Panc1 (cell line): ENCODE data around the gene ZNF692. TPM values are rescaled to one million over a fixed set of nuclear protein-coding genes. Genes with fewer than 3 reads are reported as not detected.

Experiments
- ATAC-seq: fragments of 200-7000 bp; cut with Tn5 transposase; 2 replicates; pipeline ENCODE4 v1.9.1; 2020; ENCODE audit warnings: mild to moderate bottlenecking, moderate library complexity
- BruUV-seq: library from RNA; stranded (reverse); fragments of 400-500 nt; replicated peaks from 2 replicates; lab custom pipeline; 2021; lab: Mats Ljungman, UMichigan
- CTCF ChIA-PET: fragments of 300-600 bp; sonication (Branson Sonifier 250); formaldehyde crosslinking; loops from one replicate; lab custom pipeline; 2022; ENCODE audit warnings: antibody characterized with exemption; lab: Charles Lee
- POLR2A ChIA-PET: fragments of 300-600 bp; sonication (Branson Sonifier 250); formaldehyde crosslinking; loops from one replicate; lab custom pipeline; 2022; ENCODE audit warnings: antibody characterized with exemption; lab: Charles Lee
- DNase-seq: peaks from one replicate; pipeline ENCODE4 v3.0.0-alpha.2; 2010; ENCODE audit warnings: low read depth, low spot score
- H3K27ac ChIP-seq: 2 replicates; pipeline ENCODE4 v1.5.1; 2011; ENCODE audit warnings: mild to moderate bottlenecking, low read length, inconsistent platforms
- H3K27me3 ChIP-seq: fragments of 200-500 bp; sonication (Bioruptor generic); 2 replicates; pipeline ENCODE4 v1.6.0; 2014; ENCODE audit warnings: low read length, inconsistent platforms; ENCODE audit not compliant: control insufficient read depth, insufficient read depth
- H3K36me3 ChIP-seq: fragments of 200-500 bp; sonication (Bioruptor generic); 2 replicates; pipeline ENCODE4 v1.5.1; 2014; ENCODE audit warnings: inconsistent platforms, mild to moderate bottlenecking, low read length, moderate library complexity; ENCODE audit not compliant: control insufficient read depth, insufficient read depth
- H3K4me1 ChIP-seq: 2 replicates; pipeline ENCODE4 v1.5.1; 2011; ENCODE audit warnings: inconsistent platforms, mild to moderate bottlenecking, low read length, moderate library complexity; ENCODE audit not compliant: control insufficient read depth, insufficient read depth
- H3K4me3 ChIP-seq, 2 experiments: 2 replicates each; pipeline ENCODE4 v1.5.1; 2011 to 2012; ENCODE audit warnings: low read depth in 2 of 2, low read length in 2 of 2, mild to moderate bottlenecking in 2 of 2, inconsistent platforms in 1 of 2, moderate library complexity in 1 of 2
- H3K9me3 ChIP-seq: fragments of 200-500 bp; sonication (Bioruptor generic); 2 replicates; pipeline ENCODE4 v1.5.1; 2014; ENCODE audit warnings: low read depth, mild to moderate bottlenecking, inconsistent platforms, low read length, moderate library complexity; ENCODE audit not compliant: control insufficient read depth, insufficient read depth
- CTCF ChIP-seq: fragments of 450-650 bp; IDR thresholded peaks from 2 replicates; pipeline ENCODE4 v1.5.1; 2017; ENCODE audit warnings: mild to moderate bottlenecking
- POLR2AphosphoS5 ChIP-seq: IDR thresholded peaks from 2 replicates; pipeline ENCODE4 v1.6.1; 2012; ENCODE audit warnings: mild to moderate bottlenecking, low read depth, low read length, moderate library complexity
- REST ChIP-seq, 2 experiments: IDR thresholded peaks; 2 replicates each; pipeline ENCODE4 v1.6.1; 2011 to 2012; ENCODE audit warnings: low read depth in 2 of 2, control low read depth in 1 of 2, low read length in 1 of 2, mild to moderate bottlenecking in 1 of 2, moderate library complexity in 1 of 2; ENCODE audit not compliant: insufficient read depth in 1 of 2
- SIN3A ChIP-seq: IDR thresholded peaks from 2 replicates; pipeline ENCODE4 v1.6.1; 2012; ENCODE audit warnings: low read depth, mild to moderate bottlenecking, low read length, moderate library complexity, borderline replicate concordance; ENCODE audit not compliant: insufficient read depth
- TCF7L2 ChIP-seq: IDR thresholded peaks from 2 replicates; pipeline ENCODE4 v1.6.1; 2011; ENCODE audit warnings: mild to moderate bottlenecking, low read depth, low read length, inconsistent platforms
- in situ Hi-C: cut with HindIII; loops from 2 replicates; pipeline ENCODE4 v1.10.0; 2016; ENCODE audit warnings: low sequenced_read_pairs, low pct_unique_long_range_greater_than_20kb
- intact Hi-C: fragments of 100-400 bp; cut with micrococcal nuclease; formaldehyde crosslinking; loops from one replicate; pipeline ENCODE4 v1.10.0; 2022; ENCODE audit not compliant: unreplicated experiment
- total RNA-seq: library from RNA; stranded (reverse); gene quantifications from one replicate; pipeline ENCODE4 v1.2.1, GENCODE V29; 2021; ENCODE audit not compliant: unreplicated experiment

ZNF692 gene
- total RNA-seq, 1 experiment from 2014 or later: 62.3 TPM

- Histone ChIP-seq H3K4me3 (no peak overlapping the region), H3K9me3 (no peaks in the 10 kb centered on the region), H3K27ac (no peak overlapping the region), H3K27me3 (no peaks in the 10 kb centered on the region), H3K4me1 (no peaks in the 10 kb centered on the region), H3K36me3 (peaks cover 7% of the 10 kb centered on the region; the same call in 1 of the 2 replicates)
- CTCF ChIA-PET: no interaction called here
- POLR2A ChIA-PET: interaction anchor here (0.6 kb wide), 1 partner anchor 14 kb away, joined by 3 read pairs; no protein-coding TSS in a partner anchor
- DNase-seq (no peak), ATAC-seq (no peak)
- TF ChIP-seq SIN3A: no peak
- no peak for TF ChIP-seq POLR2AphosphoS5
- TF ChIP-seq TCF7L2: no peak
- TF ChIP-seq REST (IDR thresholded peaks at IDR 0.05; ENCODE audit: insufficient read depth in 1 of 2, low read depth in 2 of 2, low read length in 1 of 2): no peak
- TF ChIP-seq CTCF: no peak
- intact Hi-C loops (no loop called here), in situ Hi-C loops (no loop called here)
- BruUV-seq: no TSS peak
Observed at GRCh38 chr1:248843687-248844086, 15.2 kb downstream of the ZNF692 start.

GRCh38 chr1:248842781-248843331, 16.0 kb downstream of the ZNF692 start:
- H3K4me3 ChIP-seq: no peak overlapping the region
- no peaks in the 10 kb centered on the region for H3K27me3 ChIP-seq
- no peaks in the 10 kb centered on the region for H3K4me1 ChIP-seq
- no peaks in the 10 kb centered on the region for H3K9me3 ChIP-seq
- DNase-seq: no peak
- TF ChIP-seq TCF7L2 (no peak), REST (IDR thresholded peaks at IDR 0.05; ENCODE audit: insufficient read depth in 1 of 2, low read depth in 2 of 2, low read length in 1 of 2) (no peak), SIN3A (no peak), CTCF (no peak), POLR2AphosphoS5 (no peak)
- H3K36me3 ChIP-seq: peaks cover 7% of the 10 kb centered on the region; the same call in 1 of the 2 replicates
- ATAC-seq: no peak
- CTCF ChIA-PET: no interaction called here
- in situ Hi-C loops: no loop called here
- POLR2A ChIA-PET: no interaction called here
- no peak overlapping the region for H3K27ac ChIP-seq
- intact Hi-C loops: no loop called here
- no TSS peak for BruUV-seq
